NCI-H2029 (cell line): ENCODE data around the gene CUEDC2.
"Not testable (repeated sequence)": the region's sequence is repeated elsewhere in the genome, so short reads cannot be mapped to it uniquely, and the experiment has no call there.

Experiments used
- DNase-seq: peaks from one replicate; lab custom pipeline; 2025; lab: John Stamatoyannopoulos, UW

Gene CUEDC2

GRCh38 chr10:102454662-102455487 is 22.5 kb upstream of the CUEDC2 start:
- not testable (repeated sequence) for DNase-seq

- DNase-seq = no peak
Measured at GRCh38 chr10:102453502-102453901, 21.1 kb upstream of the CUEDC2 start.

GRCh38 chr10:102452672-102453340 is 20.4 kb upstream of the CUEDC2 start:
- no peak for DNase-seq

GRCh38 chr10:102451105-102451969 is 19.0 kb upstream of the CUEDC2 start, which contains the start of gene C10orf95:
TSS of gene C10orf95 (minus strand) at chr10:102451543. CDS start at chr10:102451093, 450 bp downstream.
- no peak for DNase-seq

- peak; percentile 64 for DNase-seq
Measured at GRCh38 chr10:102450374-102451104, 18.2 kb upstream of the CUEDC2 start.

GRCh38 chr10:102450124-102450373 is 17.7 kb upstream of the CUEDC2 start:
- DNase-seq = no peak

- DNase-seq = peak; percentile 79
Measured at GRCh38 chr10:102449321-102450123, 17.1 kb upstream of the CUEDC2 start.

- DNase-seq = no peak
Measured at GRCh38 chr10:102444851-102445250, 12.5 kb upstream of the CUEDC2 start.

GRCh38 chr10:102438374-102438773 is 6.0 kb upstream of the CUEDC2 start:
- no peak for DNase-seq

GRCh38 chr10:102437515-102437914 is 5.1 kb upstream of the CUEDC2 start:
- no peak for DNase-seq

GRCh38 chr10:102436312-102436711 is 3.9 kb upstream of the CUEDC2 start:
- DNase-seq = no peak

- no peak for DNase-seq
Measured at GRCh38 chr10:102435529-102436233, 3.3 kb upstream of the CUEDC2 start.

- no peak for DNase-seq
Measured at GRCh38 chr10:102435133-102435497, 2.7 kb upstream of the CUEDC2 start.

- no peak for DNase-seq
Measured at GRCh38 chr10:102434394-102435132, 2.2 kb upstream of the CUEDC2 start.

- DNase-seq = no peak
Measured at GRCh38 chr10:102433619-102434046, 1.3 kb upstream of the CUEDC2 start.

GRCh38 chr10:102431452-102432124 is 786 bp downstream of the CUEDC2 start:
- DNase-seq = no peak

- no peak for DNase-seq
Measured at GRCh38 chr10:102429468-102429867, 2.9 kb downstream of the CUEDC2 start.

- no peak for DNase-seq
Measured at GRCh38 chr10:102426803-102427287, 5.5 kb downstream of the CUEDC2 start.

- no peak for DNase-seq
Measured at GRCh38 chr10:102425444-102425843, 6.9 kb downstream of the CUEDC2 start.
